MM.1S (cell line): Measurements from ENCODE around the gene NELFB.

Source experiments
- EZH2 ChIP-seq: fragments of 300-600 bp; sonication (generic); optimal IDR thresholded peaks from 2 replicates; pipeline ENCODE3; 2017; ENCODE audit warnings: low read depth, mild to moderate bottlenecking, antibody characterized with exemption, low read length, mixed read lengths
- EZH2phosphoT487 ChIP-seq: fragments of 300-600 bp; sonication (generic); IDR thresholded peaks from 2 replicates; pipeline ENCODE4 v1.6.1; 2018; ENCODE audit warnings: antibody characterized with exemption, low read length
- TF ChIP-seq, protein P1 (sequence below): fragments of 300-600 bp; sonication (generic); IDR thresholded peaks from 2 replicates; pipeline ENCODE4 v1.5.1; 2016; ENCODE audit warnings: antibody characterized with exemption, low read length, mixed read lengths

- TF ChIP-seq, protein P1, sequence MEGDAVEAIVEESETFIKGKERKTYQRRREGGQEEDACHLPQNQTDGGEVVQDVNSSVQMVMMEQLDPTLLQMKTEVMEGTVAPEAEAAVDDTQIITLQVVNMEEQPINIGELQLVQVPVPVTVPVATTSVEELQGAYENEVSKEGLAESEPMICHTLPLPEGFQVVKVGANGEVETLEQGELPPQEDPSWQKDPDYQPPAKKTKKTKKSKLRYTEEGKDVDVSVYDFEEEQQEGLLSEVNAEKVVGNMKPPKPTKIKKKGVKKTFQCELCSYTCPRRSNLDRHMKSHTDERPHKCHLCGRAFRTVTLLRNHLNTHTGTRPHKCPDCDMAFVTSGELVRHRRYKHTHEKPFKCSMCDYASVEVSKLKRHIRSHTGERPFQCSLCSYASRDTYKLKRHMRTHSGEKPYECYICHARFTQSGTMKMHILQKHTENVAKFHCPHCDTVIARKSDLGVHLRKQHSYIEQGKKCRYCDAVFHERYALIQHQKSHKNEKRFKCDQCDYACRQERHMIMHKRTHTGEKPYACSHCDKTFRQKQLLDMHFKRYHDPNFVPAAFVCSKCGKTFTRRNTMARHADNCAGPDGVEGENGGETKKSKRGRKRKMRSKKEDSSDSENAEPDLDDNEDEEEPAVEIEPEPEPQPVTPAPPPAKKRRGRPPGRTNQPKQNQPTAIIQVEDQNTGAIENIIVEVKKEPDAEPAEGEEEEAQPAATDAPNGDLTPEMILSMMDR = no peak
- TF ChIP-seq EZH2 = no peak
- TF ChIP-seq EZH2phosphoT487 = no peak
Observed at GRCh38 chr9:137240841-137241489, 14.2 kb upstream of the NELFB start, which contains the start of gene TUBB4B.
